B cell (primary cell): ENCODE data around the gene MAPK8. TPM values are rescaled to one million over a fixed set of nuclear protein-coding genes. Genes with fewer than 3 reads are reported as not detected.

ENCODE experiments used
- ATAC-seq: fragments of 200-7000 bp; cut with Tn5 transposase; one replicate; pipeline ENCODE4 v1.10.0; 2021; ENCODE audit warnings: low read depth, mild to moderate bottlenecking, moderate number of reproducible peaks, moderate library complexity
- CTCF ChIA-PET: fragments of 350-600 bp; sonication (Branson Sonifier 250); formaldehyde crosslinking; loops from one replicate; lab custom pipeline; 2021; ENCODE audit warnings: antibody characterized with exemption, inconsistent platforms; lab: Charles Lee
- POLR2A ChIA-PET: fragments of 350-600 bp; sonication (Branson Sonifier 250); formaldehyde crosslinking; loops from one replicate; lab custom pipeline; 2021; ENCODE audit warnings: antibody characterized with exemption; lab: Charles Lee
- DNase-seq: peaks from one replicate; pipeline ENCODE4 v3.0.0; 2013
- H2AFZ ChIP-seq: 2 replicates; pipeline ENCODE4 v1.6.1; 2012; ENCODE audit warnings: mild to moderate bottlenecking, low read depth, low read length; ENCODE audit not compliant: insufficient read depth, poor library complexity, severe bottlenecking
- H3K27ac ChIP-seq, 2 donors: 1 replicate in 1 of 2; 2 replicates in 1 of 2; pipeline ENCODE4 v1.5.1; 2012 to 2013; ENCODE audit warnings: low read length in 2 of 2, mild to moderate bottlenecking in 2 of 2, moderate library complexity in 1 of 2
- H3K27me3 ChIP-seq, 4 experiments: fragments of 200-600 bp in 1 of 4; sonication (generic) in 1 of 4; replicated peaks in 1 of 4; 1 replicate in 2 of 4; 2 replicates in 2 of 4; pipeline versions ENCODE4 v1.6.1 to v1.7.0; 2013 to 2016; ENCODE audit warnings: low read length in 3 of 4, mild to moderate bottlenecking in 2 of 4, mixed read lengths in 1 of 4, moderate library complexity in 1 of 4; ENCODE audit not compliant: insufficient read depth in 4 of 4, control insufficient read depth in 3 of 4; ENCODE audit errors: control extremely low read depth in 1 of 4
- H3K36me3 ChIP-seq, 2 experiments: replicated peaks in 1 of 2; 1 replicate in 1 of 2; 2 replicates in 1 of 2; pipeline versions ENCODE4 v1.6.1 to v1.7.1; 2013; ENCODE audit warnings: low read length in 1 of 2; ENCODE audit not compliant: insufficient read depth in 2 of 2, control insufficient read depth in 1 of 2; ENCODE audit errors: control extremely low read depth in 1 of 2, extremely low read depth in 1 of 2
- H3K4me1 ChIP-seq, 2 donors: fragments of 200-600 bp in 1 of 2; sonication (generic) in 1 of 2; 1 replicate in 1 of 2; 2 replicates in 1 of 2; pipeline versions ENCODE4 v1.5.1 to v1.6.1; 2013 to 2017; ENCODE audit warnings: low read length in 2 of 2; ENCODE audit not compliant: control insufficient read depth in 2 of 2, insufficient read depth in 2 of 2
- H3K4me2 ChIP-seq: replicated peaks from 2 replicates; pipeline ENCODE3; 2012; ENCODE audit warnings: mild to moderate bottlenecking, low read depth, low read length; ENCODE audit not compliant: poor library complexity, severe bottlenecking
- H3K4me3 ChIP-seq, 5 experiments: fragments of 200-600 bp in 1 of 5; sonication (generic) in 1 of 5; 1 replicate in 3 of 5; 2 replicates in 2 of 5; pipeline versions ENCODE4 v1.5.1 to v1.7.0; 2011 to 2016; ENCODE audit warnings: low read length in 4 of 5, mild to moderate bottlenecking in 4 of 5, low read depth in 2 of 5, control low read depth in 1 of 5, moderate library complexity in 1 of 5; ENCODE audit not compliant: insufficient read depth in 1 of 5; ENCODE audit errors: control extremely low read depth in 1 of 5, extremely low read depth in 1 of 5
- H3K79me2 ChIP-seq: fragments of 200-600 bp; sonication (generic); one replicate; pipeline ENCODE4 v1.6.0; 2016; ENCODE audit warnings: low read length; ENCODE audit not compliant: control insufficient read depth, insufficient read depth
- H3K9ac ChIP-seq: fragments of 200-600 bp; sonication (generic); 2 replicates; pipeline ENCODE4 v1.6.1; 2017; ENCODE audit warnings: mild to moderate bottlenecking, low read length, moderate library complexity
- H3K9me3 ChIP-seq, 3 donors: one replicate each; pipeline versions ENCODE4 v1.6.1 to v1.7.1; 2013; ENCODE audit warnings: low read length in 2 of 3; ENCODE audit not compliant: control insufficient read depth in 2 of 3, insufficient read depth in 1 of 3; ENCODE audit errors: control extremely low read depth in 1 of 3
- H4K20me1 ChIP-seq: 2 replicates; pipeline ENCODE4 v1.6.0; 2012; ENCODE audit warnings: mild to moderate bottlenecking, low read length; ENCODE audit not compliant: insufficient read depth, control insufficient read depth, poor library complexity, severe bottlenecking
- H3K27ac Mint-ChIP-seq: one replicate; pipeline ENCODE4 v1.8.0; 2021; ENCODE audit warnings: mixed read lengths
- H3K27me3 Mint-ChIP-seq: one replicate; pipeline ENCODE4 v1.8.0; 2021; ENCODE audit warnings: mixed read lengths
- H3K4me1 Mint-ChIP-seq: one replicate; pipeline ENCODE4 v1.8.0; 2021; ENCODE audit warnings: mixed read lengths
- H3K4me3 Mint-ChIP-seq: one replicate; pipeline ENCODE4 v1.8.0; 2021; ENCODE audit warnings: mixed read lengths
- H3K9me3 Mint-ChIP-seq: one replicate; pipeline ENCODE4 v1.8.0; 2022; ENCODE audit warnings: mixed read lengths; ENCODE audit not compliant: insufficient read depth
- CTCF ChIP-seq: fragments of 200-600 bp; IDR thresholded peaks from one replicate; pipeline ENCODE4 v1.8.0; 2022; ENCODE audit warnings: antibody characterized with exemption, mild to moderate bottlenecking
- EZH2 ChIP-seq: IDR thresholded peaks from 2 replicates; pipeline ENCODE4 v1.6.1; 2012; ENCODE audit warnings: borderline replicate concordance, low read depth, mild to moderate bottlenecking, moderate library complexity, low read length; ENCODE audit not compliant: insufficient read depth, poor library complexity, severe bottlenecking
- WGBS: methylation state at CpG from one replicate; pipeline ENCODE4 v1.1.5; 2013; ENCODE audit warnings: missing lambda C conversion rate; ENCODE audit not compliant: insufficient coverage; 5-methylcytosine and 5-hydroxymethylcytosine counted together
- intact Hi-C: fragments of 100-400 bp; cut with micrococcal nuclease; formaldehyde crosslinking; loops from one replicate; pipeline ENCODE4 v1.10.0; 2022
- polyA plus RNA-seq: library from polyadenylated mRNA; depleted of rRNA; stranded (reverse); fragments of >200 nt; gene quantifications from 2 replicates; pipeline ENCODE4 v1.2.3, GENCODE V29; 2012
- total RNA-seq, 2 donors: library from RNA; stranded (reverse); fragments of 120-200 nt in 1 of 2; gene quantifications; 1 replicate in 1 of 2; 2 replicates in 1 of 2; pipeline versions ENCODE4 v1.2.3 to v1.2.4, GENCODE V29; 2013 to 2022

Gene MAPK8
- total and polyA plus RNA-seq, 2 donors (not counting 1 experiment from before 2014, with no cell fraction given): 13.7 to 40.0 TPM

- Histone ChIP-seq H3K36me3 (no peaks in the 10 kb centered on the region), H3K27me3 (no peaks in the 10 kb centered on the region), H3K4me3 (no peak overlapping the region), H4K20me1 (peaks cover 9% of the 10 kb centered on the region), H3K27ac (no peak overlapping the region), H3K4me2 (no peak overlapping the region), H3K9ac (no peak overlapping the region), H3K4me1 (no peaks in the 10 kb centered on the region), H2AFZ (no peak overlapping the region), H3K79me2 (peaks cover 4% of the 10 kb centered on the region), H3K9me3 (no peaks in the 10 kb centered on the region)
- ChIA-PET CTCF (no interaction called here), POLR2A (no interaction called here)
- ATAC-seq: no peak
- WGBS: no CpG with 5 or more reads among the region's 5 CpGs
- Mint-ChIP-seq H3K9me3 (no peaks in the 10 kb centered on the region), H3K27ac (no peak overlapping the region), H3K4me3 (no peak overlapping the region), H3K4me1 (peaks cover 16% of the 10 kb centered on the region), H3K27me3 (no peaks in the 10 kb centered on the region)
- TF ChIP-seq CTCF: no peak
- no peak for TF ChIP-seq EZH2
- DNase-seq: no peak
- intact Hi-C loops: no loop called here
These were observed 84.0 kb downstream of the MAPK8 start for GRCh38 chr10:48390558-48390871.

GRCh38 chr10:48390933-48391845 is 84.7 kb downstream of the MAPK8 start:
- Mint-ChIP-seq H3K4me1 (peaks cover 16% of the 10 kb centered on the region), H3K27ac (no peak overlapping the region), H3K27me3 (no peaks in the 10 kb centered on the region), H3K9me3 (no peaks in the 10 kb centered on the region), H3K4me3 (no peak overlapping the region)
- CTCF ChIA-PET: no interaction called here
- Histone ChIP-seq H3K27ac (no peak overlapping the region), H3K4me2 (no peak overlapping the region), H3K4me3 (no peak overlapping the region), H2AFZ (no peak overlapping the region), H3K36me3 (no peaks in the 10 kb centered on the region), H3K4me1 (no peaks in the 10 kb centered on the region), H3K9me3 (no peaks in the 10 kb centered on the region), H3K27me3 (no peaks in the 10 kb centered on the region), H3K9ac (no peak overlapping the region), H4K20me1 (peaks cover 9% of the 10 kb centered on the region), H3K79me2 (peaks cover 4% of the 10 kb centered on the region)
- POLR2A ChIA-PET: no interaction called here
- ATAC-seq: no peak
- intact Hi-C loops: no loop called here
- WGBS: 17% methylated on average over 1 of the region's 4 CpGs
- no peak for DNase-seq
- no peak for TF ChIP-seq EZH2
